Activated CD8-positive, alpha-beta T cell treated with anti-CD3 and anti-CD28 coated beads for 36 hours (primary cell): Measurements from ENCODE around the gene TRIM32. TPM values are rescaled to one million over a fixed set of nuclear protein-coding genes. Genes with fewer than 3 reads are reported as not detected.

Experiments
- ATAC-seq: fragments of 200-7000 bp; cut with Tn5 transposase; one replicate; pipeline ENCODE4 v1.10.0; 2021; ENCODE audit warnings: mild to moderate bottlenecking, moderate library complexity
- CTCF ChIA-PET: fragments of 350-600 bp; sonication (Branson Sonifier 250); formaldehyde crosslinking; loops from one replicate; lab custom pipeline; 2021; ENCODE audit warnings: antibody characterized with exemption; lab: Charles Lee
- POLR2A ChIA-PET: fragments of 350-600 bp; sonication (Branson Sonifier 250); formaldehyde crosslinking; loops from one replicate; lab custom pipeline; 2021; ENCODE audit warnings: antibody characterized with exemption; lab: Charles Lee
- DNase-seq: peaks from one replicate; pipeline ENCODE4 v3.0.0-alpha.2; 2020
- H3K27ac Mint-ChIP-seq: one replicate; pipeline ENCODE4 v1.8.0; 2021; ENCODE audit warnings: mild to moderate bottlenecking, mixed read lengths
- H3K27me3 Mint-ChIP-seq: one replicate; pipeline ENCODE4 v1.8.0; 2021; ENCODE audit warnings: mixed read lengths
- H3K36me3 Mint-ChIP-seq: one replicate; pipeline ENCODE4 v1.8.0; 2021; ENCODE audit warnings: low read depth, mixed read lengths
- H3K4me1 Mint-ChIP-seq: one replicate; pipeline ENCODE4 v1.8.0; 2021; ENCODE audit warnings: low read depth, mixed read lengths
- H3K4me3 Mint-ChIP-seq: one replicate; pipeline ENCODE4 v1.8.0; 2021; ENCODE audit warnings: mild to moderate bottlenecking, moderate library complexity, mixed read lengths
- H3K9me3 Mint-ChIP-seq: one replicate; pipeline ENCODE4 v1.8.0; 2021; ENCODE audit warnings: mixed read lengths
- intact Hi-C: fragments of 100-400 bp; cut with micrococcal nuclease; formaldehyde crosslinking; loops from one replicate; pipeline ENCODE4 v1.10.0; 2022
- total RNA-seq, 2 experiments: library from RNA; stranded (reverse); gene quantifications; one replicate each; pipeline ENCODE4 v1.2.3, GENCODE V29; 2021
- TF ChIP-seq, protein P1 (sequence below): fragments of 200-600 bp; IDR thresholded peaks from one replicate; pipeline ENCODE4 v1.8.0; 2022; ENCODE audit warnings: antibody characterized with exemption, mild to moderate bottlenecking

Gene TRIM32
- total RNA-seq, 2 experiments from 2014 or later: 14.6 to 15.0 TPM

DNA sequence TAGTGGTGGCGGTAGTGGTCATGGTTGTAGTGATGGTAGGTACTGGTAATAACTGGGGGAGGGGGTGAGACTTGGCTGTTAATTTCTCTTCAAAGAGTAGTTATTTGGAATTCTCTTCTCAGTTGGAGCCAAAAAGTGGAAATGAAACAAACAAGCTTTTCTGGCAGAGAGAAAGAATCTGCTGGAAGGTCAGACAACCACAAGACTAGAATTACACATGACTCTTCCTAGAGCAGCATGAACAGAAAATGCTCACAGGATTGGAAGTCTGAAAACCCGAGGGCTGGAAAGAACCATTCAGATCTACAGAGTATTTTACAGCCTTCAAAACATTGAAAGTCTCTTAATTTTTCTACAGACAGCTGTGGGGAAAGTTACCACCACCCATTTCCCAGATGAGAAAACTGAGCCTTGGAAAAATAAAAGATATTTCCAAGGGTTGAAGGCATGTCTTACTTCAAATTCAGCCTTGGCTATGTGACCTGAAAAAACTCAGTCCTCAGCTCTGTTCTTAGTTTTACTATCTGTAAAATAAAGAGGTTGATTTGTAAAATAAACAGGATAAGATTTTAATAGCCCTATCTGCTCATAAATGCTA is 42.9 kb upstream of the TRIM32 start:
- ChIA-PET POLR2A (no interaction called here), CTCF (no interaction called here)
- Mint-ChIP-seq H3K4me3 (no peak overlapping the region), H3K27ac (no peak overlapping the region), H3K4me1 (no peaks in the 10 kb centered on the region), H3K36me3 (no peaks in the 10 kb centered on the region), H3K27me3 (no peaks in the 10 kb centered on the region), H3K9me3 (no peaks in the 10 kb centered on the region)
- ATAC-seq (no peak), DNase-seq (no peak)
- intact Hi-C loops: no loop called here
- TF ChIP-seq, protein P1, sequence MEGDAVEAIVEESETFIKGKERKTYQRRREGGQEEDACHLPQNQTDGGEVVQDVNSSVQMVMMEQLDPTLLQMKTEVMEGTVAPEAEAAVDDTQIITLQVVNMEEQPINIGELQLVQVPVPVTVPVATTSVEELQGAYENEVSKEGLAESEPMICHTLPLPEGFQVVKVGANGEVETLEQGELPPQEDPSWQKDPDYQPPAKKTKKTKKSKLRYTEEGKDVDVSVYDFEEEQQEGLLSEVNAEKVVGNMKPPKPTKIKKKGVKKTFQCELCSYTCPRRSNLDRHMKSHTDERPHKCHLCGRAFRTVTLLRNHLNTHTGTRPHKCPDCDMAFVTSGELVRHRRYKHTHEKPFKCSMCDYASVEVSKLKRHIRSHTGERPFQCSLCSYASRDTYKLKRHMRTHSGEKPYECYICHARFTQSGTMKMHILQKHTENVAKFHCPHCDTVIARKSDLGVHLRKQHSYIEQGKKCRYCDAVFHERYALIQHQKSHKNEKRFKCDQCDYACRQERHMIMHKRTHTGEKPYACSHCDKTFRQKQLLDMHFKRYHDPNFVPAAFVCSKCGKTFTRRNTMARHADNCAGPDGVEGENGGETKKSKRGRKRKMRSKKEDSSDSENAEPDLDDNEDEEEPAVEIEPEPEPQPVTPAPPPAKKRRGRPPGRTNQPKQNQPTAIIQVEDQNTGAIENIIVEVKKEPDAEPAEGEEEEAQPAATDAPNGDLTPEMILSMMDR: no peak

DNA sequence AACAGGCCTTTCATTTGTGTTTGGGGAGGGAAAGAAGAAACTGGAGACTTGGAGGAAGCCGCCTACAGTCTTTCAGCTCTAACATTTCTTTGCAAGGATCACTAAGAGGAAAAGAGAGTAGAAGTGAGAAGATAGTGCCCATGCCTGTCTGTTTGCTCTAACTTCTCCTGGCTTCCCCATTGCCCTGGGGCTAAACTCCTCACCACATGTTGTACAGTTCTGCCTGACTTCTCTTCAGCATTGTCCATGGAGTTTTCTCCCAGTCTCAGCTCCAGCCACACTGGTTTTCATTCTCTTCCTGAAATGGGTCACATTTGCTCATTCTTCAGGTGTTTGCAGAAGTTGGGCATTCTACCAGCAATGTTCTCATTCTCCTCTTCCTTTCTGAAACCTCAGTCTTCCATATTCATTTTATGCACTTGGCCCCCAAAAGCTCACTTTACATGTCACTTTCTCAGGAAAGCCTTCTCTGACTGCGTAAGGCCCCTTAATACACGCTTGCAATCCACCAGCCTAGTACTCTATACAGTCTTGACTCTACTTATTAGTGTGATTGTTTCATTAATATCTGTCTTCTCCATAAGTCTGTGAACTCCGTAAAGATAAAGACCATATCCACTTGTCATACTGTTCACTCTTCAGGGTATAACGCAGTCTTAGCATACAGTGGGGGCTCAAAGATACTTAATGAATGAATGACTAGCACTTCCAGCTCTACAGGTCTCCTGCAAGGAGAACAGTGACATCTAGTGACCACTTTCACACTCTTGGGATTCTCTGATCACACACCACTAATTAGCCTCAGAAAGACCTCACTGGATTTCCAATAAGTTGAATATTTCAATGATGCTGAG is 40.2 kb upstream of the TRIM32 start:
- Mint-ChIP-seq H3K4me3 (no peak overlapping the region), H3K36me3 (peaks cover 12% of the 10 kb centered on the region), H3K27me3 (no peaks in the 10 kb centered on the region), H3K27ac (no peak overlapping the region), H3K9me3 (no peaks in the 10 kb centered on the region), H3K4me1 (no peaks in the 10 kb centered on the region)
- intact Hi-C loops: no loop called here
- CTCF ChIA-PET: interaction anchor here (1.0 kb wide), 1 partner anchor 11 kb away, joined by 3 read pairs; no protein-coding TSS in a partner anchor
- TF ChIP-seq, protein P1: peak; percentile 35
- ATAC-seq (no peak), DNase-seq (no peak)
- POLR2A ChIA-PET: no interaction called here

DNA sequence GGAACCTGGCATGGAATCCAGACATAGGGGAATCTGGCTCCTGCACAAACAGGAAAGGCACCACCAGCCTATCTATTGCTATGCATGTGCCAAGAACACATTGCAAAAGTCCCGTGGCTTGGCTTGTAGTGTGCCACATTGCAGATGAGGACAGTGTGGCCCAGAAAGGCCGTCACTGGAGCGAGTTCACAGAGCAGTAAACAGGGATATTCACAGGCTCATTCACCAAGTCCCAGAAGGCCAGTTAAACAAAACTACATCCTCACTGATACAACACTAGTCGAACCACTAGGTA is 39.6 kb upstream of the TRIM32 start:
- POLR2A ChIA-PET: no interaction called here
- intact Hi-C loops: no loop called here
- DNase-seq: no peak
- TF ChIP-seq, protein P1: peak; percentile 12
- H3K9me3 Mint-ChIP-seq: no peaks in the 10 kb centered on the region
- no peak overlapping the region for H3K27ac Mint-ChIP-seq
- H3K4me1 Mint-ChIP-seq: no peaks in the 10 kb centered on the region
- ATAC-seq: no peak
- no peak overlapping the region for H3K4me3 Mint-ChIP-seq
- peaks cover 12% of the 10 kb centered on the region for H3K36me3 Mint-ChIP-seq
- no peaks in the 10 kb centered on the region for H3K27me3 Mint-ChIP-seq
- CTCF ChIA-PET: no interaction called here

DNA sequence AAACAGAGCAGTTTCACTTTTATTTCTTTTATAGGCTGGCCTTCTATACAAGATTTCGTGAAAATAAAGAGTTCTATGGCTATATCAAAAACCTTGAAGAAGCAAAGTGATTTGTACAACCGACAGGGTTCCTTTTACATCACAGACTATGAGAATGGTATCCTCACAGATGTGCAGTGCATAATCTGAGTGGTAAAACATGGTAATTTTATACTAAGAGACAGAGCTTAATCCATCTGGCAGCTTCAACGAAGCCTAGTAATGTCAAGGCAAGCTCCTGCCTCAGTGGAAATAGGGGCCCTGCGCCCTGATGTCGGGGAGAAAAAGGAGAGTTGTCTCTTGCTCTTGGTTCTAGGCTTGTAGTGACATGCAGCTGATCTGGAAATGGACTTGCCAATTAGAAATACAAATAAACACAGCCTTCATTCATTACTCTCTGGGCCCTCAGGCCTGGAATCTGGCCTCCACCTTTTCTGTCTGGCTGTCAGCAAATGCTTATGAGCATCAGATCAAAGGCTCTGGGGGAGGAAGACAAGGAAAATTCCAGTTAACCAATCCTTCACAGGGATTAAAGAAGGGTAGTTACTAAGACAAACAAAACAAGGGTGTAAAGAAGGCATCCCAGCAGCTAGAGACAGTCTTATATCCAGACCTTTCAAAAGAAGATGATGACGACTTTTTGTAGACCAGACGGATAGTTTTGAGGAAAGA is 33.6 kb upstream of the TRIM32 start:
- POLR2A ChIA-PET: no interaction called here
- Mint-ChIP-seq H3K4me3 (no peak overlapping the region), H3K36me3 (peaks cover 12% of the 10 kb centered on the region), H3K27me3 (no peaks in the 10 kb centered on the region), H3K9me3 (no peaks in the 10 kb centered on the region), H3K27ac (no peak overlapping the region), H3K4me1 (no peaks in the 10 kb centered on the region)
- CTCF ChIA-PET: no interaction called here
- DNase-seq (no peak), ATAC-seq (no peak)
- intact Hi-C loops: no loop called here
- TF ChIP-seq, protein P1: no peak

DNA sequence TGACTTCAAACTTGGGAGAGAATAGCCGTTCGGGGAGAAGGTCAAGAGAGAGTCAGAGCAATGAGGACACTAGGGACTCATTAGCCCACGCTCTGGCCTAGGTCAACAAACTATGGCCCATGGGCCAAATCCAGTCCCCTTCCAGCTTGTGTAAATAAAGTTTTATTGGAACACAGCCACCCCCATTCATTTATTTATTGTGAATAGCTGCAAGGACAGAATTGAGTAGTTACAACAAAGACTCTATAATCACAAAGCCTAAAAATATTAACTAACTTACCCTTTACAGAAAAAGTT is 33.1 kb upstream of the TRIM32 start:
- DNase-seq: no peak
- CTCF ChIA-PET: no interaction called here
- Mint-ChIP-seq H3K27ac (no peak overlapping the region), H3K9me3 (no peaks in the 10 kb centered on the region), H3K4me3 (no peak overlapping the region), H3K4me1 (no peaks in the 10 kb centered on the region), H3K27me3 (no peaks in the 10 kb centered on the region), H3K36me3 (peaks cover 12% of the 10 kb centered on the region)
- POLR2A ChIA-PET: no interaction called here
- no peak for ATAC-seq
- TF ChIP-seq, protein P1: no peak
- intact Hi-C loops: no loop called here
